Ishikawa (cell line): ENCODE results near the gene DLL3.

Experiments
- CEBPB ChIP-seq: IDR thresholded peaks from 2 replicates; pipeline ENCODE4 v1.6.1; 2012
- CREB1 ChIP-seq: IDR thresholded peaks from 2 replicates; pipeline ENCODE4 v1.6.1; 2012; ENCODE audit warnings: low read depth
- EGR1 ChIP-seq: IDR thresholded peaks from 2 replicates; pipeline ENCODE4 v1.6.1; 2012
- EP300 ChIP-seq: IDR thresholded peaks from 2 replicates; pipeline ENCODE4 v1.6.1; 2012; ENCODE audit warnings: borderline replicate concordance
- FOXM1 ChIP-seq: IDR thresholded peaks from 2 replicates; pipeline ENCODE4 v1.6.1; 2012; ENCODE audit warnings: low read depth, borderline replicate concordance
- NFIC ChIP-seq: IDR thresholded peaks from 2 replicates; pipeline ENCODE4 v1.6.1; 2012
- RAD21 ChIP-seq: IDR thresholded peaks from 2 replicates; pipeline ENCODE4 v1.6.1; 2012; ENCODE audit warnings: low read depth
- TAF1 ChIP-seq: IDR thresholded peaks from 2 replicates; pipeline ENCODE4 v1.6.1; 2012; ENCODE audit warnings: low read depth, mild to moderate bottlenecking
- TCF12 ChIP-seq: IDR thresholded peaks from 2 replicates; pipeline ENCODE4 v1.6.1; 2012; ENCODE audit warnings: low read depth
- TEAD4 ChIP-seq: IDR thresholded peaks from 2 replicates; pipeline ENCODE4 v1.6.1; 2012
- USF1 ChIP-seq: IDR thresholded peaks from 2 replicates; pipeline ENCODE4 v1.6.1; 2012
- YY1 ChIP-seq: IDR thresholded peaks from 2 replicates; pipeline ENCODE4 v1.6.1; 2012; ENCODE audit warnings: low read depth
- ZBTB7A ChIP-seq: IDR thresholded peaks from 2 replicates; pipeline ENCODE4 v1.6.1; 2012; ENCODE audit warnings: low read depth
- TF ChIP-seq, protein P1 (sequence below): IDR thresholded peaks from 2 replicates; pipeline ENCODE4 v1.6.1; 2012; ENCODE audit warnings: low read depth, mild to moderate bottlenecking
- TF ChIP-seq, protein P2 (sequence below): IDR thresholded peaks from 2 replicates; pipeline ENCODE4 v1.6.1; 2012

The DLL3 gene

DNA sequence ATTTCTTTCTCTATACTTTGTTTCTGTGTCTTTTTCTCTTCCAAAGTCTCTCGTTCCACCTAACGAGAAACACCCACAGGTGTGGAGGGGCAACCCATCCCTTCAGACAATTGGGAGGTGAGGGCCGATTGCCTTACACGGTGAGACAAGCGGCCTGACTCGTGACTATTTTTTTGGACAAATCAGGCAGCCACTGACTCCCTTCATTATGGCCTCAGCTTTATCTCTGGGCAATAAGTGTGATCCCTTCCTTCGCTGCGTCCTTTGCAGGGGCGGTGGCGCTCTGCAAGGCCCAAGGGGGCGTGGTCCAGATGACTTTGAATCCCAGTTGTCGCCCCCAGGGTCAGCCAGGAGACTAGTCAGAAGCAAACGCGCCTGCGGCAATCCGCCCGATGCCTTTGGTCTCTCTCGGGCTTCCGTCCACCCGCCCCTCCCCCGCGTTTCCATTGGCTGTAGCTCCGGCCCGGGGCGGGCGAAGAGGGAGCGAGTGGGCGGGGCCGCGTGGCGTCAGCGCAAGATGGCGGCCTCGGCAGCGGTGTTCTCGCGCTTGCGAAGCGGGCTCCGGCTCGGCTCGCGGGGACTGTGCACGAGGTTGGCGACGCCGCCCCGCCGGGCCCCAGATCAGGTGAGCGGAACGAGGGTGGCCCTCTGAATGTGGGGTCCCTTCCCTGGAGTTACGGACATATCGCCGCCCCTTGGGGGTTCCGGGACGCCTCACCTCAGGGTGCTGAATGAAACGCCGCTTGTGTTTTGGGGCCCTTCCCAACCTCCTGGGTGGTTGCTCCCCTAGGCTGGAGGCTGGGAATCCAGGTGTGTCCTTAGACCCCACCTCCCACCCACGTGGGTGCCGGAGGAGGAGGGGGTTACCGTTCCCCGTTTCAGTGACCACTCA is 18.2 kb upstream of the DLL3 start, which contains the start of gene TIMM50:
TSS of gene TIMM50 (plus strand) at position 502 of the 892 bp plus-strand sequence. CDS start at position 518, 16 bp downstream.
- peak; percentile 97 for TF ChIP-seq YY1
- no peak for TF ChIP-seq NFIC
- no peak for TF ChIP-seq RAD21
- TF ChIP-seq FOXM1 = no peak
- TF ChIP-seq, protein P1, sequence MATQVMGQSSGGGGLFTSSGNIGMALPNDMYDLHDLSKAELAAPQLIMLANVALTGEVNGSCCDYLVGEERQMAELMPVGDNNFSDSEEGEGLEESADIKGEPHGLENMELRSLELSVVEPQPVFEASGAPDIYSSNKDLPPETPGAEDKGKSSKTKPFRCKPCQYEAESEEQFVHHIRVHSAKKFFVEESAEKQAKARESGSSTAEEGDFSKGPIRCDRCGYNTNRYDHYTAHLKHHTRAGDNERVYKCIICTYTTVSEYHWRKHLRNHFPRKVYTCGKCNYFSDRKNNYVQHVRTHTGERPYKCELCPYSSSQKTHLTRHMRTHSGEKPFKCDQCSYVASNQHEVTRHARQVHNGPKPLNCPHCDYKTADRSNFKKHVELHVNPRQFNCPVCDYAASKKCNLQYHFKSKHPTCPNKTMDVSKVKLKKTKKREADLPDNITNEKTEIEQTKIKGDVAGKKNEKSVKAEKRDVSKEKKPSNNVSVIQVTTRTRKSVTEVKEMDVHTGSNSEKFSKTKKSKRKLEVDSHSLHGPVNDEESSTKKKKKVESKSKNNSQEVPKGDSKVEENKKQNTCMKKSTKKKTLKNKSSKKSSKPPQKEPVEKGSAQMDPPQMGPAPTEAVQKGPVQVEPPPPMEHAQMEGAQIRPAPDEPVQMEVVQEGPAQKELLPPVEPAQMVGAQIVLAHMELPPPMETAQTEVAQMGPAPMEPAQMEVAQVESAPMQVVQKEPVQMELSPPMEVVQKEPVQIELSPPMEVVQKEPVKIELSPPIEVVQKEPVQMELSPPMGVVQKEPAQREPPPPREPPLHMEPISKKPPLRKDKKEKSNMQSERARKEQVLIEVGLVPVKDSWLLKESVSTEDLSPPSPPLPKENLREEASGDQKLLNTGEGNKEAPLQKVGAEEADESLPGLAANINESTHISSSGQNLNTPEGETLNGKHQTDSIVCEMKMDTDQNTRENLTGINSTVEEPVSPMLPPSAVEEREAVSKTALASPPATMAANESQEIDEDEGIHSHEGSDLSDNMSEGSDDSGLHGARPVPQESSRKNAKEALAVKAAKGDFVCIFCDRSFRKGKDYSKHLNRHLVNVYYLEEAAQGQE = no peak
- peak; percentile 80 for TF ChIP-seq CREB1
- TF ChIP-seq ZBTB7A = 0 out of 2 replicates have a peak, but pooled peaks have one; percentile 21
- peak; percentile 99 for TF ChIP-seq TAF1
- TF ChIP-seq EGR1 = no peak
- TF ChIP-seq, protein P2, sequence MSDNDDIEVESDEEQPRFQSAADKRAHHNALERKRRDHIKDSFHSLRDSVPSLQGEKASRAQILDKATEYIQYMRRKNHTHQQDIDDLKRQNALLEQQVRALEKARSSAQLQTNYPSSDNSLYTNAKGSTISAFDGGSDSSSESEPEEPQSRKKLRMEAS = peak; percentile 88
- TF ChIP-seq USF1 = peak; percentile 56; the same call in 1 of the 2 replicates
- TF ChIP-seq TCF12 = peak; percentile 67; the same call in 1 of the 2 replicates

DNA sequence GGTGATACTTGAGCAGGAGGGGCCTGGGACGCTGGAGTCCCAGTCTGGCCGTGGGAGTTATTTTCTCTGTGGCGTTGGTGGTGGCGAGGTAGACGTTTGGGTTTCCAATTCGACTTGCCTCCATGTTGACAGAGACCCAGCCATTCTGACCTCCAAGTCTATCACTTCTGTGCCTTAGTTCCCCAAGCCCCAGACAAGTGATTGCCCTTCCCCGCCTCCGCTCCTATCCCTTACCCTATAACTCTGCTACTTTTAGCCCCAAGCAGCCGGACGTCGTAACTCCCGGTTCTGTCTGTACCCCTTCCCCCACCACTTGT is 17.6 kb upstream of the DLL3 start:
- TF ChIP-seq CEBPB = no peak
- TF ChIP-seq EGR1 = no peak
- TF ChIP-seq, protein P1 = no peak
- no peak for TF ChIP-seq CREB1
- no peak for TF ChIP-seq TEAD4
- no peak for TF ChIP-seq TAF1
- TF ChIP-seq NFIC = no peak
- no peak for TF ChIP-seq USF1
- TF ChIP-seq ZBTB7A = no peak
- no peak for TF ChIP-seq FOXM1
- TF ChIP-seq RAD21 = no peak
- TF ChIP-seq YY1 = no peak
- TF ChIP-seq EP300 = no peak
- TF ChIP-seq, protein P2 = no peak
- no peak for TF ChIP-seq TCF12

GRCh38 chr19:39481676-39482075 is 17.1 kb upstream of the DLL3 start:
- TF ChIP-seq NFIC (no peak), TAF1 (no peak), RAD21 (no peak), CEBPB (no peak), TCF12 (no peak)
- TF ChIP-seq, protein P1 = no peak
- TF ChIP-seq, protein P2 = no peak

GRCh38 chr19:39483141-39483540 is 15.6 kb upstream of the DLL3 start:
- TF ChIP-seq TAF1 (no peak), TEAD4 (no peak), USF1 (no peak), CREB1 (no peak), YY1 (no peak), EGR1 (no peak), ZBTB7A (no peak), EP300 (no peak), CEBPB (no peak)
